GM23248 (cell line): ENCODE data around the gene AKAP13. TPM values are rescaled to one million over a fixed set of nuclear protein-coding genes. Genes with fewer than 3 reads are reported as not detected.

Experiments used
- DNase-seq: peaks from one replicate; pipeline ENCODE4 v3.0.0-alpha.2; 2015
- H2AFZ ChIP-seq: fragments of 200-600 bp; sonication (generic); 2 replicates; pipeline ENCODE4 v1.6.1; 2016; ENCODE audit warnings: antibody characterized with exemption
- H3F3A ChIP-seq: fragments of 200-600 bp; sonication (generic); 2 replicates; pipeline ENCODE4 v1.6.1; 2016; ENCODE audit warnings: mild to moderate bottlenecking, antibody characterized with exemption, mixed run types; ENCODE audit not compliant: insufficient read depth
- H3K27ac ChIP-seq: fragments of 200-600 bp; sonication (generic); 2 replicates; pipeline ENCODE4 v1.5.1; 2016; ENCODE audit warnings: mild to moderate bottlenecking
- H3K27me3 ChIP-seq: fragments of 200-600 bp; sonication (generic); replicated peaks from 2 replicates; pipeline ENCODE4 v1.6.1; 2016; ENCODE audit warnings: mild to moderate bottlenecking; ENCODE audit not compliant: insufficient read depth
- H3K36me3 ChIP-seq: fragments of 200-600 bp; sonication (generic); 2 replicates; pipeline ENCODE4 v1.6.1; 2016; ENCODE audit warnings: low read depth, mild to moderate bottlenecking
- H3K4me1 ChIP-seq: fragments of 200-600 bp; sonication (generic); 2 replicates; pipeline ENCODE4 v1.6.1; 2016; ENCODE audit warnings: mild to moderate bottlenecking; ENCODE audit not compliant: insufficient read depth
- H3K4me2 ChIP-seq: fragments of 200-600 bp; sonication (generic); one replicate; pipeline ENCODE4 v1.6.1; 2016; ENCODE audit warnings: mild to moderate bottlenecking; ENCODE audit not compliant: unreplicated experiment
- H3K4me3 ChIP-seq: fragments of 200-600 bp; sonication (generic); 2 replicates; pipeline ENCODE4 v1.5.1; 2016; ENCODE audit warnings: mild to moderate bottlenecking
- H3K79me2 ChIP-seq: fragments of 200-600 bp; sonication (generic); 2 replicates; pipeline ENCODE4 v1.6.1; 2016; ENCODE audit warnings: mild to moderate bottlenecking; ENCODE audit not compliant: insufficient read depth
- H3K9ac ChIP-seq: fragments of 200-600 bp; sonication (generic); 2 replicates; pipeline ENCODE4 v1.6.1; 2016; ENCODE audit warnings: mild to moderate bottlenecking
- H3K9me2 ChIP-seq: fragments of 200-600 bp; sonication (generic); 2 replicates; pipeline ENCODE4 v1.6.1; 2016; ENCODE audit warnings: mixed run types, mild to moderate bottlenecking, moderate library complexity; ENCODE audit not compliant: insufficient read depth
- H3K9me3 ChIP-seq: fragments of 200-600 bp; sonication (generic); one replicate; pipeline ENCODE4 v1.6.1; 2017; ENCODE audit warnings: low read depth
- H4K20me1 ChIP-seq: fragments of 200-600 bp; sonication (generic); 2 replicates; pipeline ENCODE4 v1.6.0; 2016; ENCODE audit not compliant: insufficient read depth
- EZH2 ChIP-seq: fragments of 200-600 bp; sonication (generic); IDR thresholded peaks from 2 replicates; pipeline ENCODE4 v1.6.1; 2018; ENCODE audit warnings: antibody characterized with exemption, mild to moderate bottlenecking; ENCODE audit not compliant: insufficient read depth, poor library complexity, severe bottlenecking
- EZH2phosphoT487 ChIP-seq: fragments of 200-600 bp; sonication (generic); IDR thresholded peaks from 2 replicates; pipeline ENCODE4 v1.6.1; 2018; ENCODE audit warnings: antibody characterized with exemption, moderate library complexity, mild to moderate bottlenecking, low read depth; ENCODE audit not compliant: insufficient read depth
- WGBS, 2 experiments: methylation state at CpG; one replicate each; pipeline ENCODE4 v1.1.6; 2015 to 2017; ENCODE audit warnings: low lambda C conversion rate in 2 of 2, low coverage in 1 of 2; ENCODE audit errors: missing lambda C conversion rate in 2 of 2; 5-methylcytosine and 5-hydroxymethylcytosine counted together
- in situ Hi-C: fragments of 300-500 bp; cut with MboI; formaldehyde crosslinking; loops from 2 replicates; pipeline ENCODE4 v1.15.0; 2020
- polyA plus RNA-seq: library from polyadenylated mRNA; unstranded; fragments of >200 nt; fragmentation: Nextera tagmentation; extraction: Ambion mirVana; gene quantifications from 2 replicates; pipeline ENCODE4 v1.2.1, GENCODE V29; 2016
- total RNA-seq: library from RNA; depleted of rRNA; stranded (reverse); fragments of >200 nt; shearing (Covaris generic); gene quantifications from 2 replicates; pipeline ENCODE4 v1.2.3, GENCODE V29; 2014

The AKAP13 gene
- total and polyA plus RNA-seq, 2 experiments from 2014 or later = 26.5 to 27.7 TPM

DNA sequence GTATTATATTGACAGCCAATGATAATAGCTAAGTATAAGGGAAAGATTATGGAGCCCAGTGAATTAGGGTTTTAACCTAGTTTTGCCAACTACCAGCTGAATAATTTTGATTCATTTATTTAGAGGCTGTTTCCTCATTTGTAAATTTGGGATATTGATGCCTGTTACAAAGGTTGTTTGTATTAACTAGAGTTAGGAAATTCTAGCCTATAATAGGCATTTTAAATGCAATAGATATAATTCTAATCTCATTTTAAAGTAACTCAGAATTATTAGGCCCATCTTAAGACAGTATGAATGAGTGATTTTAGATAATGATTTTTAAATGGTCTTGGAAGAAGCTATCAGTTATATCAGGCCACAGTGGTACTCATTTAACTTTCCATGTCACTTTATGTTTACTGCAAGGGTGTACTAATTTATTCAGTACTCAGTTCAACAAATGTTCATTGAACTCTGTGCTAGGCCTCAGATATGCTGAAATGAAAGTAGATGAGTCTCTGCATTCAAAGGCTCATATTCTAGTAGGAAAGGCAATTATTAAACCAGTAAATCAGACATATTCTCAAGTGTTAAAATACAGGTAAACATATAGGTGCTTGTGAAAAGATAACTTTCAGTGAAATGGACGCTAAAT lies 213.5 kb downstream of the AKAP13 start:
- H3K4me3 ChIP-seq = no peak overlapping the region
- no peaks in the 10 kb centered on the region for H3K27me3 ChIP-seq
- in situ Hi-C loops = no loop called here
- peaks cover 29% of the 10 kb centered on the region for H3K4me1 ChIP-seq
- no peak overlapping the region for H3K27ac ChIP-seq
- WGBS, 2 experiments = 97 to 98% methylated on average over 1 of the region's 1 CpG
- no peaks in the 10 kb centered on the region for H3K36me3 ChIP-seq
- TF ChIP-seq EZH2phosphoT487 (no peak), EZH2 (no peak)
- H3K9me2 ChIP-seq = no peaks in the 10 kb centered on the region
- no peak overlapping the region for H3K4me2 ChIP-seq
- H3K9ac ChIP-seq = no peak overlapping the region
- no peak overlapping the region for H2AFZ ChIP-seq
- H3K79me2 ChIP-seq = peaks cover 74% of the 10 kb centered on the region
- H3K9me3 ChIP-seq = no peaks in the 10 kb centered on the region
- no peaks in the 10 kb centered on the region for H4K20me1 ChIP-seq
- H3F3A ChIP-seq = peaks cover 34% of the 10 kb centered on the region
- no peak for DNase-seq

DNA sequence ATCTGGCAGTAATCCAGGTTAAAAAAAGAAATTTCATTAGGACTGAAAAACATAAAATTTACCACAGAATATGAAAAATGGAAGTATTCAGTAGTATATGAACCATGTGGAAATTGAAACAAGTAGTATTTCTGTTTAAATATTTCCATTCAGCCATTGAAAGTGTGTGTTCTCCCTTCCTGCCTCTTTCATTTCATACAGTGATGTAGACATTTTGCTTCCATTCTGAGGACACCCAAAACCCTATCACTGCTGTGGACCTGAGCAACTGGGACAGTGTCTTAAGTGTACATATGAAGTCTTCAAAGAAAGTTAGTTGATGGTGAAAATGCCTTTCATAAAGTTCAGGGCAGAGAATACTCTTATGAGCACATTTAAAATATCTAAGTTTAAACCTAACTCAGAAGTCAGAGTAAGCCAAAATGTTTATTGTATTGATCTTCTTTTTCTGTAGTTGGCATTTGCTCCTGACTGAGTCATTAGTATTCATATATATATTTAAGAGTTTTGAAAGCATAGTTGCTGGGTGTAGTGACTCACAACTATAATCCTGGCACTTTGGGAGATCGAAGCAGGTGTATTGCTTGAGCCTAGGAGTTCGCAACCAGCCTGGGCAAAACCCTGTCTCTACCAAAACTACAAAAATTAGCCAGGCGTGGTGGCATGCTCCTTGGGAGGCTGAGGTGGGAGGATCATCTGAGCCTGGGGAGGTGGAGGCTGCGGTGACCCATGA lies 215.6 kb downstream of the AKAP13 start:
- no peak overlapping the region for H3K27ac ChIP-seq
- H3K9ac ChIP-seq = no peak overlapping the region
- peaks cover 12% of the 10 kb centered on the region for H3K4me1 ChIP-seq
- H3K36me3 ChIP-seq = no peaks in the 10 kb centered on the region
- H3K9me3 ChIP-seq = no peaks in the 10 kb centered on the region
- H4K20me1 ChIP-seq = no peaks in the 10 kb centered on the region
- WGBS, 2 experiments = 95% methylated on average over 4 of the region's 4 CpGs
- no peaks in the 10 kb centered on the region for H3K27me3 ChIP-seq
- in situ Hi-C loops = loop anchor here (5.0 kb wide), 1 partner anchor 49 kb away; no protein-coding TSS in a partner anchor
- H3K79me2 ChIP-seq = peaks cover 58% of the 10 kb centered on the region
- peaks cover 20% of the 10 kb centered on the region for H3F3A ChIP-seq
- no peak overlapping the region for H3K4me2 ChIP-seq
- no peak overlapping the region for H2AFZ ChIP-seq
- TF ChIP-seq EZH2 (no peak), EZH2phosphoT487 (no peak)
- no peaks in the 10 kb centered on the region for H3K9me2 ChIP-seq
- no peak for DNase-seq
- no peak overlapping the region for H3K4me3 ChIP-seq

DNA sequence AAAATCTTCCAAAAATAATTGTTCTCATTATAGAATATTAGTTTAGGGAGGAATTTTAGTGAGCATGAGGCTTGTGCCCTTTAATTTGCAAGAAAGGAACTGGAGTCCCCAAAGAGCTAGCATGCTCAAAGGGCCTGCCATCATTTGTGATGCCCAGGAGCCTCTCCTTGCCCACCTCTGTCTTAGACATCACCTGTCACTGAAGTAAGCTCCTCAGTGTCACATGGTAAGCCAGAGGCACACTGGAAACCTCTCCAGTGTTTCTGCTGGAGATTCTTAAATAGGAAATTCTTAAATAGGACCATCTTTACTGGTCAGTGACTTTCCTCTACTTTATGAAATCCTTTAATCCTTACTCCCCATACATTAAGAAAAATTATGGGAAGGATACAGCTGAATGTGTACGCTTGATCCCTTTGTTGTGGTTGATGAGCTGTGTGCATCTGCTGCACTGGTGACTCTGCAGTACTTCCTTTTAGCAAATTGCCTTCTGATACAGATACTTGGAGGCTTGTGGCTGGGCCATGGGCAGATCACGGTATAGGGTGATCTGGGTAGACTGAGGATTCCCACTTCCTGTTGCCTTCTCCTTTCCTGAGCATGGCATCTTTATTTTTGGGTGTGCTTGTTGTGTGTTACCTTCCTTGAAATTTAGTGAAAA lies 216.9 kb downstream of the AKAP13 start:
- Histone ChIP-seq H4K20me1 (no peaks in the 10 kb centered on the region), H3K27me3 (no peaks in the 10 kb centered on the region), H3K27ac (no peak overlapping the region), H3K4me1 (peaks cover 4% of the 10 kb centered on the region), H3K79me2 (peaks cover 52% of the 10 kb centered on the region), H3K4me3 (no peak overlapping the region), H2AFZ (no peak overlapping the region), H3K9me3 (no peaks in the 10 kb centered on the region), H3F3A (peaks cover 11% of the 10 kb centered on the region; the same call in 1 of the 2 replicates), H3K36me3 (no peaks in the 10 kb centered on the region), H3K9me2 (no peaks in the 10 kb centered on the region), H3K9ac (no peak overlapping the region), H3K4me2 (no peak overlapping the region)
- TF ChIP-seq EZH2phosphoT487 = no peak
- no peak for TF ChIP-seq EZH2
- DNase-seq = no peak
- WGBS, 2 experiments = 50% methylated on average over 2 of the region's 2 CpGs
- in situ Hi-C loops = loop anchor here (5.0 kb wide), 1 partner anchor 50 kb away; no protein-coding TSS in a partner anchor

- 53% methylated on average over 4 of the region's 4 CpGs for WGBS, 2 experiments
These were observed 217.8 kb downstream of the AKAP13 start for GRCh38 chr15:85598219-85598618.

More at GRCh38 chr15:85598219-85598618, 217.8 kb downstream of the AKAP13 start:
- DNase-seq = no peak
- H3K9ac ChIP-seq = no peak overlapping the region
- H2AFZ ChIP-seq = no peak overlapping the region
- no peak for TF ChIP-seq EZH2
- TF ChIP-seq EZH2phosphoT487 = no peak
- H3K79me2 ChIP-seq = peaks cover 44% of the 10 kb centered on the region
- H3K27ac ChIP-seq = no peak overlapping the region
- 0 out of 2 replicates have a peak, but pooled peaks cover 2% of the 10 kb centered on the region for H3F3A ChIP-seq
- H4K20me1 ChIP-seq = no peaks in the 10 kb centered on the region
- H3K9me3 ChIP-seq = no peaks in the 10 kb centered on the region
- H3K4me2 ChIP-seq = no peak overlapping the region
- no peaks in the 10 kb centered on the region for H3K4me1 ChIP-seq
- H3K36me3 ChIP-seq = no peaks in the 10 kb centered on the region
- in situ Hi-C loops = loop anchor here (5.0 kb wide), 1 partner anchor 51 kb away; no protein-coding TSS in a partner anchor
- H3K4me3 ChIP-seq = no peak overlapping the region
- no peaks in the 10 kb centered on the region for H3K27me3 ChIP-seq
- no peaks in the 10 kb centered on the region for H3K9me2 ChIP-seq
